DND-41 (cell line): ENCODE data around the gene OBSCN.

Source experiments
- EZH2 ChIP-seq: IDR thresholded peaks from 3 replicates; pipeline ENCODE4 v1.6.1; 2012; ENCODE audit warnings: borderline replicate concordance, low read depth, mild to moderate bottlenecking, moderate library complexity, low read length, inconsistent platforms; ENCODE audit not compliant: severe bottlenecking
- TF ChIP-seq, protein P1 (sequence below): IDR thresholded peaks from 2 replicates; pipeline ENCODE4 v1.5.1; 2012; ENCODE audit warnings: borderline replicate concordance, low read length, moderate library complexity, mild to moderate bottlenecking; ENCODE audit not compliant: poor library complexity, severe bottlenecking; ENCODE audit errors: extremely low read depth

- TF ChIP-seq, protein P1, sequence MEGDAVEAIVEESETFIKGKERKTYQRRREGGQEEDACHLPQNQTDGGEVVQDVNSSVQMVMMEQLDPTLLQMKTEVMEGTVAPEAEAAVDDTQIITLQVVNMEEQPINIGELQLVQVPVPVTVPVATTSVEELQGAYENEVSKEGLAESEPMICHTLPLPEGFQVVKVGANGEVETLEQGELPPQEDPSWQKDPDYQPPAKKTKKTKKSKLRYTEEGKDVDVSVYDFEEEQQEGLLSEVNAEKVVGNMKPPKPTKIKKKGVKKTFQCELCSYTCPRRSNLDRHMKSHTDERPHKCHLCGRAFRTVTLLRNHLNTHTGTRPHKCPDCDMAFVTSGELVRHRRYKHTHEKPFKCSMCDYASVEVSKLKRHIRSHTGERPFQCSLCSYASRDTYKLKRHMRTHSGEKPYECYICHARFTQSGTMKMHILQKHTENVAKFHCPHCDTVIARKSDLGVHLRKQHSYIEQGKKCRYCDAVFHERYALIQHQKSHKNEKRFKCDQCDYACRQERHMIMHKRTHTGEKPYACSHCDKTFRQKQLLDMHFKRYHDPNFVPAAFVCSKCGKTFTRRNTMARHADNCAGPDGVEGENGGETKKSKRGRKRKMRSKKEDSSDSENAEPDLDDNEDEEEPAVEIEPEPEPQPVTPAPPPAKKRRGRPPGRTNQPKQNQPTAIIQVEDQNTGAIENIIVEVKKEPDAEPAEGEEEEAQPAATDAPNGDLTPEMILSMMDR = no peak
- no peak for TF ChIP-seq EZH2
Observed at GRCh38 chr1:228272331-228272791, 64.5 kb downstream of the OBSCN start.
